CD14-positive monocyte (primary cell): ENCODE measurements around the gene IGF2R. TPM values are rescaled to one million over a fixed set of nuclear protein-coding genes. Genes with fewer than 3 reads are reported as not detected.

Experiments used
- DNase-seq, 3 donors: peaks; one replicate each; pipeline ENCODE4 v3.0.0-alpha.2; 2011 to 2022
- H2AFZ ChIP-seq: 2 replicates; pipeline ENCODE4 v1.6.0; 2012; ENCODE audit warnings: mild to moderate bottlenecking, low read depth, low read length, inconsistent platforms; ENCODE audit not compliant: insufficient read depth, poor library complexity, severe bottlenecking
- H3K27ac ChIP-seq, 2 donors: 1 replicate in 1 of 2; 2 replicates in 1 of 2; pipeline ENCODE4 v1.5.1; 2012 to 2013; ENCODE audit warnings: low read length in 2 of 2, control low read depth in 1 of 2, inconsistent platforms in 1 of 2, low read depth in 1 of 2, mild to moderate bottlenecking in 1 of 2
- H3K27me3 ChIP-seq, 2 donors: one replicate each; pipeline versions ENCODE4 v1.6.0 to v1.6.1; 2011 to 2013; ENCODE audit warnings: low read length in 2 of 2; ENCODE audit not compliant: control insufficient read depth in 2 of 2, insufficient read depth in 2 of 2
- H3K36me3 ChIP-seq, 2 donors: replicated peaks in 1 of 2; 1 replicate in 1 of 2; 2 replicates in 1 of 2; pipeline versions ENCODE4 v1.5.1 to v1.6.1; 2012 to 2013; ENCODE audit warnings: low read length in 2 of 2, control low read depth in 1 of 2, inconsistent platforms in 1 of 2, mild to moderate bottlenecking in 1 of 2; ENCODE audit not compliant: insufficient read depth in 2 of 2, control insufficient read depth in 1 of 2
- H3K4me1 ChIP-seq, 2 donors: 1 replicate in 1 of 2; 2 replicates in 1 of 2; pipeline versions ENCODE4 v1.5.1 to v1.6.1; 2012 to 2013; ENCODE audit warnings: low read length in 2 of 2, control low read depth in 1 of 2, inconsistent platforms in 1 of 2, mild to moderate bottlenecking in 1 of 2, moderate library complexity in 1 of 2; ENCODE audit not compliant: insufficient read depth in 2 of 2, control insufficient read depth in 1 of 2
- H3K4me2 ChIP-seq: replicated peaks from 2 replicates; pipeline ENCODE3; 2012; ENCODE audit warnings: low read length, moderate library complexity, mild to moderate bottlenecking; ENCODE audit not compliant: poor library complexity, severe bottlenecking; ENCODE audit errors: extremely low read depth
- H3K4me3 ChIP-seq, 3 experiments: fragments of 200-600 bp in 1 of 3; sonication (generic) in 1 of 3; replicated peaks in 1 of 3; 1 replicate in 2 of 3; 2 replicates in 1 of 3; pipeline ENCODE4 v1.5.1; 2011 to 2013; ENCODE audit warnings: low read length in 3 of 3, mild to moderate bottlenecking in 3 of 3, control low read depth in 2 of 3, low read depth in 2 of 3, inconsistent platforms in 1 of 3, moderate library complexity in 1 of 3
- H3K79me2 ChIP-seq: 2 replicates; pipeline ENCODE4 v1.6.0; 2012; ENCODE audit warnings: mild to moderate bottlenecking, control low read depth, inconsistent platforms, low read length, moderate library complexity; ENCODE audit not compliant: insufficient read depth
- H3K9ac ChIP-seq: 2 replicates; pipeline ENCODE4 v1.6.0; 2017; ENCODE audit warnings: low read length, mild to moderate bottlenecking; ENCODE audit not compliant: insufficient read depth, poor library complexity, severe bottlenecking
- H3K9me3 ChIP-seq, 2 donors: replicated peaks in 1 of 2; 1 replicate in 1 of 2; 2 replicates in 1 of 2; pipeline versions ENCODE4 v1.5.1 to v1.6.1; 2012 to 2013; ENCODE audit warnings: low read length in 2 of 2, control low read depth in 1 of 2; ENCODE audit not compliant: control insufficient read depth in 1 of 2, insufficient read depth in 1 of 2
- H4K20me1 ChIP-seq: 2 replicates; pipeline ENCODE4 v1.6.0; 2012; ENCODE audit warnings: mild to moderate bottlenecking, low read length, control low read depth, moderate library complexity; ENCODE audit not compliant: insufficient read depth
- H3K27ac Mint-ChIP-seq, 7 donors: one replicate each; pipeline ENCODE4 v1.8.0; 2020; ENCODE audit warnings: mild to moderate bottlenecking in 7 of 7, mixed read lengths in 7 of 7, moderate library complexity in 6 of 7, inconsistent platforms in 2 of 7
- H3K27me3 Mint-ChIP-seq, 3 donors: one replicate each; pipeline ENCODE4 v1.8.0; 2021 to 2022; ENCODE audit warnings: low read depth in 3 of 3, mild to moderate bottlenecking in 3 of 3, mixed read lengths in 3 of 3, moderate library complexity in 3 of 3, inconsistent platforms in 1 of 3
- H3K36me3 Mint-ChIP-seq, 2 donors: one replicate each; pipeline ENCODE4 v1.8.0; 2020; ENCODE audit warnings: mixed read lengths in 2 of 2, inconsistent platforms in 1 of 2, mild to moderate bottlenecking in 1 of 2
- H3K4me1 Mint-ChIP-seq: one replicate; pipeline ENCODE4 v1.8.0; 2020; ENCODE audit warnings: mild to moderate bottlenecking, mixed read lengths
- H3K4me3 Mint-ChIP-seq, 2 donors: one replicate each; pipeline ENCODE4 v1.8.0; 2020; ENCODE audit warnings: mild to moderate bottlenecking in 2 of 2, mixed read lengths in 2 of 2, moderate library complexity in 1 of 2
- H3K9me3 Mint-ChIP-seq, 7 donors: one replicate each; pipeline ENCODE4 v1.8.0; 2020 to 2022; ENCODE audit warnings: mixed read lengths in 7 of 7, mild to moderate bottlenecking in 6 of 7, moderate library complexity in 6 of 7, inconsistent platforms in 2 of 7
- CTCF ChIP-seq: fragments of 200-600 bp; IDR thresholded peaks from one replicate; pipeline ENCODE4 v1.8.0; 2022; ENCODE audit warnings: antibody characterized with exemption, mild to moderate bottlenecking
- WGBS: methylation state at CpG from one replicate; pipeline ENCODE4 v1.1.5; 2013; ENCODE audit warnings: missing lambda C conversion rate; ENCODE audit not compliant: insufficient coverage; 5-methylcytosine and 5-hydroxymethylcytosine counted together
- intact Hi-C, 2 donors: fragments of 100-400 bp; cut with micrococcal nuclease; formaldehyde crosslinking; loops; one replicate each; pipeline versions ENCODE4 v1.15.0 to v1.15.1; 2023
- polyA plus RNA-seq, 3 donors: library from polyadenylated mRNA; depleted of rRNA in 1 of 3; unstranded in 2 of 3; stranded (reverse) in 1 of 3; fragments of 300-500 nt in 2 of 3; fragments of >200 nt in 1 of 3; fragmentation: Illumina TruSeq in 2 of 3; gene quantifications; 1 replicate in 2 of 3; 2 replicates in 1 of 3; pipeline ENCODE4 v1.2.3, GENCODE V29; 2012 to 2021

The IGF2R gene
- polyA plus RNA-seq, 3 donors: 6.9 to 44.8 (median 8.2) TPM

GRCh38 chr6:160030103-160030502, 61.2 kb downstream of the IGF2R start:
- H4K20me1 ChIP-seq: peaks cover 100% of the 10 kb centered on the region
- peaks cover 95 to 96% of the 10 kb centered on the region in 2 donors for H3K36me3 Mint-ChIP-seq
- H3K4me3 Mint-ChIP-seq: no peak overlapping the region
- H3K4me1 ChIP-seq: no peaks in the 10 kb centered on the region
- H3K4me3 ChIP-seq: no peak overlapping the region
- H3K27ac ChIP-seq: no peak overlapping the region
- H3K4me2 ChIP-seq: no peak overlapping the region
- H3K9me3 ChIP-seq: no peaks in the 10 kb centered on the region
- no peak overlapping the region for H2AFZ ChIP-seq
- no peaks in the 10 kb centered on the region for H3K79me2 ChIP-seq
- H3K27me3 Mint-ChIP-seq: peaks cover 0 to 5% (median 2%) of the 10 kb centered on the region in 3 donors
- no peak for TF ChIP-seq CTCF
- no peak for DNase-seq
- no peaks in the 10 kb centered on the region for H3K27me3 ChIP-seq
- H3K27ac Mint-ChIP-seq: peak overlapping the region in 2 of 7 donors; percentile 33 to 73
- H3K9me3 Mint-ChIP-seq: peaks cover 0 to 2% (median 0%) of the 10 kb centered on the region in 7 donors
- H3K9ac ChIP-seq: no peak overlapping the region
- intact Hi-C loops: no loop called here
- H3K4me1 Mint-ChIP-seq: no peaks in the 10 kb centered on the region
- H3K36me3 ChIP-seq: peaks cover 97 to 100% of the 10 kb centered on the region in 2 donors
- 92% methylated on average over 3 of the region's 5 CpGs for WGBS

- H3K4me2 ChIP-seq: no peak overlapping the region
- DNase-seq: no peak
- 95% methylated on average over 8 of the region's 8 CpGs for WGBS
- peaks cover 97 to 100% of the 10 kb centered on the region in 2 donors for H3K36me3 ChIP-seq
- no peaks in the 10 kb centered on the region for H3K4me1 ChIP-seq
- H3K27me3 ChIP-seq: no peaks in the 10 kb centered on the region
- TF ChIP-seq CTCF: no peak
- no peaks in the 10 kb centered on the region for H3K79me2 ChIP-seq
- peaks cover 98 to 100% of the 10 kb centered on the region in 2 donors for H3K36me3 Mint-ChIP-seq
- H4K20me1 ChIP-seq: peaks cover 100% of the 10 kb centered on the region
- peaks cover 0 to 4% (median 0%) of the 10 kb centered on the region in 7 donors for H3K9me3 Mint-ChIP-seq
- peaks cover 0 to 7% (median 2%) of the 10 kb centered on the region in 3 donors for H3K27me3 Mint-ChIP-seq
- no peaks in the 10 kb centered on the region for H3K4me1 Mint-ChIP-seq
- no peak overlapping the region for H3K4me3 Mint-ChIP-seq
- no peak overlapping the region for H2AFZ ChIP-seq
- H3K4me3 ChIP-seq: no peak overlapping the region
- intact Hi-C loops: no loop called here
- H3K9me3 ChIP-seq: no peaks in the 10 kb centered on the region
- no peak overlapping the region for H3K27ac ChIP-seq
- H3K27ac Mint-ChIP-seq: peak overlapping the region in 1 of 7 donors; percentile 27
- H3K9ac ChIP-seq: no peak overlapping the region
Measured at GRCh38 chr6:160031442-160031841, 62.6 kb downstream of the IGF2R start.
